Measurements from ENCODE around the gene MED15.

The MED15 gene

GRCh38 chr22:20552443-20553401 lies 45.3 kb downstream of the MED15 start:
- peak; percentile 77 for DNase-seq (ENCODE audit: low spot score)

GRCh38 chr22:20553947-20554741 lies 46.7 kb downstream of the MED15 start:
- DNase-seq (ENCODE audit: low spot score): no peak

GRCh38 chr22:20554824-20555223 lies 47.4 kb downstream of the MED15 start:
- no peak for DNase-seq (ENCODE audit: low spot score)

- DNase-seq (ENCODE audit: low spot score): no peak
Observed at GRCh38 chr22:20558534-20558933, 51.1 kb downstream of the MED15 start.

GRCh38 chr22:20559174-20559760 lies 51.9 kb downstream of the MED15 start:
- no peak for DNase-seq (ENCODE audit: low spot score)

- DNase-seq (ENCODE audit: low spot score): no peak
Observed at GRCh38 chr22:20560716-20561115, 53.3 kb downstream of the MED15 start.

GRCh38 chr22:20561882-20562281 lies 54.5 kb downstream of the MED15 start:
- no peak for DNase-seq (ENCODE audit: low spot score)

- no peak for DNase-seq (ENCODE audit: low spot score)
Observed at GRCh38 chr22:20562607-20563465, 55.4 kb downstream of the MED15 start.

GRCh38 chr22:20563466-20563906 lies 56.1 kb downstream of the MED15 start:
- DNase-seq (ENCODE audit: low spot score): no peak

- DNase-seq (ENCODE audit: low spot score): no peak
Observed at GRCh38 chr22:20563941-20564371, 56.5 kb downstream of the MED15 start.

GRCh38 chr22:20565079-20565734 lies 57.8 kb downstream of the MED15 start:
- no peak for DNase-seq (ENCODE audit: low spot score)

GRCh38 chr22:20565761-20566160 lies 58.4 kb downstream of the MED15 start:
- DNase-seq (ENCODE audit: low spot score): no peak

- peak; percentile 60 for DNase-seq (ENCODE audit: low spot score)
Observed at GRCh38 chr22:20566420-20567260, 59.2 kb downstream of the MED15 start.

- no peak for DNase-seq (ENCODE audit: low spot score)
Observed at GRCh38 chr22:20567371-20567847, 60.0 kb downstream of the MED15 start.

- DNase-seq (ENCODE audit: low spot score): no peak
Observed at GRCh38 chr22:20567993-20568417, 60.6 kb downstream of the MED15 start.

- DNase-seq (ENCODE audit: low spot score): no peak
Observed at GRCh38 chr22:20568502-20569058, 61.2 kb downstream of the MED15 start.

GRCh38 chr22:20569059-20570058 lies 61.9 kb downstream of the MED15 start:
- peak; percentile 94 for DNase-seq (ENCODE audit: low spot score)

- DNase-seq (ENCODE audit: low spot score): no peak
Observed at GRCh38 chr22:20571078-20571503, 63.7 kb downstream of the MED15 start.
